Brain microvascular endothelial cell (primary cell): ENCODE data around the gene BEST2.

Experiments used
- DNase-seq: peaks from one replicate; pipeline ENCODE4 v3.0.0-alpha.2; 2020
- H3K27ac ChIP-seq: fragments of 250-450 bp; sonication (Bioruptor Pico); 2 replicates; pipeline ENCODE4 v1.5.1; 2020; ENCODE audit warnings: mild to moderate bottlenecking, moderate library complexity
- H3K27me3 ChIP-seq: fragments of 250-450 bp; sonication (Bioruptor Pico); replicated peaks from 2 replicates; pipeline ENCODE4 v1.5.1; 2020; ENCODE audit warnings: mild to moderate bottlenecking
- H3K36me3 ChIP-seq: fragments of 250-450 bp; sonication (Bioruptor Pico); replicated peaks from 2 replicates; pipeline ENCODE4 v1.5.1; 2020; ENCODE audit warnings: mild to moderate bottlenecking
- H3K4me3 ChIP-seq: 2 replicates; pipeline ENCODE4 v1.5.1; 2011; ENCODE audit warnings: low read depth, mild to moderate bottlenecking, control low read depth, low read length, moderate library complexity
- CTCF ChIP-seq: IDR thresholded peaks from 2 replicates; pipeline ENCODE4 v1.5.1; 2011; ENCODE audit warnings: low read depth, mild to moderate bottlenecking, moderate library complexity, low read length, control low read depth, inconsistent platforms; ENCODE audit errors: missing control alignments
- in situ Hi-C: cut with HindIII; loops from 2 replicates; pipeline ENCODE4 v1.10.0; 2017; ENCODE audit warnings: low sequenced_read_pairs, low pct_ligation_motif_present

BEST2 gene

GRCh38 chr19:12791345-12792050, 39.9 kb downstream of the BEST2 start, which contains the start of gene JUNB:
Gene JUNB, plus strand, starts transcription at chr19:12791486. Its CDS starts 286 bp downstream, at chr19:12791772.
- H3K36me3 ChIP-seq = peaks cover 2% of the 10 kb centered on the region
- peak within 1 kb of the TSS; percentile 98 for H3K4me3 ChIP-seq
- no peaks in the 10 kb centered on the region for H3K27me3 ChIP-seq
- in situ Hi-C loops = no loop called here
- H3K27ac ChIP-seq = peak within 1 kb of the TSS; percentile 89
- TF ChIP-seq CTCF = peak; percentile 16
- DNase-seq = peak; percentile 94

GRCh38 chr19:12792051-12792852, 40.7 kb downstream of the BEST2 start:
- DNase-seq = no peak
- peak overlapping the region; percentile 89 for H3K27ac ChIP-seq
- H3K4me3 ChIP-seq = peak overlapping the region; percentile 98
- in situ Hi-C loops = no loop called here
- no peaks in the 10 kb centered on the region for H3K27me3 ChIP-seq
- peaks cover 2% of the 10 kb centered on the region for H3K36me3 ChIP-seq
- no peak for TF ChIP-seq CTCF

- DNase-seq = no peak
- peak overlapping the region; percentile 98 for H3K4me3 ChIP-seq
- peak overlapping the region; percentile 89 for H3K27ac ChIP-seq
- in situ Hi-C loops = no loop called here
- H3K27me3 ChIP-seq = no peaks in the 10 kb centered on the region
- TF ChIP-seq CTCF = no peak
- H3K36me3 ChIP-seq = peaks cover 2% of the 10 kb centered on the region
Measured at GRCh38 chr19:12792853-12793289, 41.3 kb downstream of the BEST2 start.

GRCh38 chr19:12793290-12794195, 42.0 kb downstream of the BEST2 start:
- Histone ChIP-seq H3K36me3 (peaks cover 2% of the 10 kb centered on the region), H3K27me3 (no peaks in the 10 kb centered on the region), H3K27ac (peak overlapping the region; percentile 89), H3K4me3 (peak overlapping the region; percentile 98)
- in situ Hi-C loops = no loop called here
- no peak for TF ChIP-seq CTCF
- peak; percentile 79 for DNase-seq

- peak overlapping the region; percentile 89 for H3K27ac ChIP-seq
- no peaks in the 10 kb centered on the region for H3K27me3 ChIP-seq
- peak overlapping the region; percentile 98 for H3K4me3 ChIP-seq
- TF ChIP-seq CTCF = no peak
- DNase-seq = no peak
- in situ Hi-C loops = no loop called here
- peaks cover 8% of the 10 kb centered on the region for H3K36me3 ChIP-seq
Measured at GRCh38 chr19:12794196-12794941, 42.8 kb downstream of the BEST2 start.
